Activated naive CD4-positive, alpha-beta T cell treated with anti-CD3 and anti-CD28 coated beads, Interleukin-2, amount 10 ng/mL, durations not matched to agents 7 days and 5 days (primary cell): ENCODE measurements around the gene MCC.

ENCODE experiments used
- CTCF ChIA-PET: fragments of 350-600 bp; sonication (Branson Sonifier 250); formaldehyde crosslinking; loops from one replicate; lab custom pipeline; 2021; ENCODE audit warnings: antibody characterized with exemption; lab: Charles Lee
- DNase-seq: peaks from one replicate; pipeline ENCODE4 v3.0.0-alpha.2; 2020
- H3K27ac Mint-ChIP-seq: one replicate; pipeline ENCODE4 v1.8.0; 2021; ENCODE audit warnings: mild to moderate bottlenecking, moderate library complexity, mixed read lengths
- H3K27me3 Mint-ChIP-seq: one replicate; pipeline ENCODE4 v1.8.0; 2021; ENCODE audit warnings: mild to moderate bottlenecking, mixed read lengths
- H3K36me3 Mint-ChIP-seq: one replicate; pipeline ENCODE4 v1.8.0; 2021; ENCODE audit warnings: mixed read lengths
- H3K4me1 Mint-ChIP-seq: one replicate; pipeline ENCODE4 v1.8.0; 2021; ENCODE audit warnings: mixed read lengths
- H3K4me3 Mint-ChIP-seq: one replicate; pipeline ENCODE4 v1.8.0; 2021; ENCODE audit warnings: mild to moderate bottlenecking, moderate library complexity, mixed read lengths
- H3K9me3 Mint-ChIP-seq: one replicate; pipeline ENCODE4 v1.8.0; 2021; ENCODE audit warnings: mixed read lengths

The MCC gene

DNA sequence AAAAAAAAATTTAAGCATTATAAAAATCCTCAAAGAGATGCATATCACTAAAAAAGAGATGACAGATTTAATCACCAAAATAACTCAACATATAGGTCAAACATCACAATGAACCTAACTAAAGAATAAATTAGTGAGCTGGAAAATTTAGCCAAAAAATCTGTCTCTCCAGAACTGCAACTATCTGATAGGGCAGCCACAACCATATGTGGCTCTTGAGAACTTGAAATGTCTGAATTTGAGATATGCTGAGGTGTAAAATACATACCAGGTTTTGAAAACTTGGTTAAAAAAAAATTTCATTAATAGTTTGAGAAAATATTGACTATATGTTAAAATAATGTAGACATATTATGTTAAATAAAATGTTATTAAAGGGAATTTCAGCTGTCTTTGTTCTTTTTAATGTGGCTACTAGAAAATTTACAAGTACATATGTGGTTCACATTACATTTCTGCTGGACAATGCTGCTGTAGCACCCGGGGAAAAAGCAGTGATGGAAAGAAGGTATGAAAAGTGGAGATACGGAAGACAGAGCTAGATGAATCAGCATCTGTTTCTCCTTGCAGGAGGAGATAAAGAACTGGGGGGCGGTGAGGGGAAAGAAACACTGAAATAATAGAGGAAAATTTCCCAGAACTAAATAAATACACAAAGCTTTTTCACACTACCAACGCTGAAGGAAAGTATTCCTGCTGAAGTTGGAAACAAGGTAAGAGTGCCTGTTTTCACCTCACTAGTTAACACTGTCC lies 445.6 kb downstream of the MCC start:
- DNase-seq: no peak
- H3K9me3 Mint-ChIP-seq: no peaks in the 10 kb centered on the region
- no peak overlapping the region for H3K27ac Mint-ChIP-seq
- no peaks in the 10 kb centered on the region for H3K4me1 Mint-ChIP-seq
- no peak overlapping the region for H3K4me3 Mint-ChIP-seq
- H3K36me3 Mint-ChIP-seq: no peaks in the 10 kb centered on the region
- H3K27me3 Mint-ChIP-seq: peaks cover 14% of the 10 kb centered on the region
- CTCF ChIA-PET: interaction anchor here (1.0 to 1.5 kb wide), 6 partner anchors 10 to 471 kb away, joined by 3 to 7 read pairs (median 4); partner anchors contain the start of gene YTHDC2

DNA sequence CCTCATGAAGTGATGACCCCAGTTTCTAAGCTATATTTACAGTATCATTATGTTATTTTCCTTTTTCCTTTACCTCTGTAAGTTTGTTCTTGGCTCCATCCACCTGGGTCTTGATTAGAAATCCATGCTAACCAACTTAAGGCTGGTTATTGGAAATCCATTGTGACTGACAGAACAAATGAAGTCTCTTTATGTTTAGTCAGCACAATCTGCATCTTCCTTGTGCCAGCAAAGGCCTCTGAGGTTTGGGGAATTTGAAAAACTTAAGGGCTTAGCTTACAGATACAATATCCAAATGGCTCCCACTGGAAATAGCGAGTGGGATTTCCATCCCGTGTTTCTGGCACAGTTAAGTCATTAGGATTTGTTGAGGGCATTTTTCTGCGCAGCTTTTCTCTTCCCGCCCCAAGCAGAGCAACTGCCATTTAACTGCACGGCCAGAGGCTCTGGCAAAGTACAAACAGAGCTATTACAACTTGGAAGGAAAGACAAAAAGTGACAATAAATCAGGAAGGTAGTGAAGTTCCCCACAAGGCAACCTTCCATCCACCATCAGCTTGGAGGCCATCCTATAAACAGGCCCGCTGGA lies 447.5 kb downstream of the MCC start:
- no peaks in the 10 kb centered on the region for H3K9me3 Mint-ChIP-seq
- DNase-seq: no peak
- no peak overlapping the region for H3K4me3 Mint-ChIP-seq
- H3K27me3 Mint-ChIP-seq: peaks cover 9% of the 10 kb centered on the region
- CTCF ChIA-PET: interaction anchor here (0.9 to 4.6 kb wide), 3 partner anchors 18 to 45 kb away, joined by 3 to 28 read pairs (median 4); no protein-coding TSS in a partner anchor
- H3K27ac Mint-ChIP-seq: no peak overlapping the region
- no peaks in the 10 kb centered on the region for H3K36me3 Mint-ChIP-seq
- no peaks in the 10 kb centered on the region for H3K4me1 Mint-ChIP-seq

GRCh38 chr5:113039934-113040285 lies 448.3 kb downstream of the MCC start:
- no peak overlapping the region for H3K4me3 Mint-ChIP-seq
- CTCF ChIA-PET: interaction anchor here (4.6 kb wide), 1 partner anchor 44 kb away, joined by 28 read pairs; no protein-coding TSS in a partner anchor
- H3K9me3 Mint-ChIP-seq: no peaks in the 10 kb centered on the region
- H3K4me1 Mint-ChIP-seq: no peaks in the 10 kb centered on the region
- no peaks in the 10 kb centered on the region for H3K36me3 Mint-ChIP-seq
- no peak for DNase-seq
- no peak overlapping the region for H3K27ac Mint-ChIP-seq
- peaks cover 9% of the 10 kb centered on the region for H3K27me3 Mint-ChIP-seq

DNA sequence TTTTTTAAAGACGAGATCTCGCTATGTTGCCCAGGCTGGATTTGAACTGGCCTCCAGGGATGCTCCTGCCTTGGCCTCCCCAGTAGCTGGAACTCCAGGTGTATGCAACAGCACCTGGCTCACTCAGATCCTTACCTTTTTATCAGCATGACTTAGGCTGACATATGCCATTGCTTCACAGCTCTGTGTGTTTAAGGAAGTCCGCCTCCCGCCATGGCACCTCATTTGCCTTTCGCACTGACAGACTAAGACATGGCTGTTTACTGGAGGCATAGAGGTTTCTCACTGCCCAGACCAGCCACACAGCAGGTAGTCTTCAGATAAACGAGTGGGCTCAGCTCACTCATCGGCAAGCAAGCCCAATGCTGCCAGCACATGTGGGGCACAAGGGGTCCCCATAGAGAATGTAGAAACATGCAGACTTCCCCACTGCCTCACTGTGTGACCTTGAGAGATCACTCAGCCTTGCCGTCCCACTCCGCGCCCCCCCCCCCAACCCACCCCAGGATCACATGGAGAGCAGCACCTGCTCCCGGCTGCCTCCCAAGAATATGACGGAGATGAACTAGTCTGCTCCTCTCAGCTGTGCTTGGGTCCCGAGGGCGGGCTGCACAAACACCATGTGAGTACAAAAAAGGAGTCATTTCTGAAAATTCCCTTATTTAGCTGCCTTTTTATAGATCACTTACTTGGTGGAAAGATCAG lies 448.9 kb downstream of the MCC start:
- no peaks in the 10 kb centered on the region for H3K4me1 Mint-ChIP-seq
- no peak overlapping the region for H3K4me3 Mint-ChIP-seq
- CTCF ChIA-PET: interaction anchor here (4.6 kb wide), 1 partner anchor 44 kb away, joined by 28 read pairs; no protein-coding TSS in a partner anchor
- no peak for DNase-seq
- H3K27ac Mint-ChIP-seq: no peak overlapping the region
- H3K36me3 Mint-ChIP-seq: no peaks in the 10 kb centered on the region
- H3K9me3 Mint-ChIP-seq: no peaks in the 10 kb centered on the region
- peaks cover 9% of the 10 kb centered on the region for H3K27me3 Mint-ChIP-seq

DNA sequence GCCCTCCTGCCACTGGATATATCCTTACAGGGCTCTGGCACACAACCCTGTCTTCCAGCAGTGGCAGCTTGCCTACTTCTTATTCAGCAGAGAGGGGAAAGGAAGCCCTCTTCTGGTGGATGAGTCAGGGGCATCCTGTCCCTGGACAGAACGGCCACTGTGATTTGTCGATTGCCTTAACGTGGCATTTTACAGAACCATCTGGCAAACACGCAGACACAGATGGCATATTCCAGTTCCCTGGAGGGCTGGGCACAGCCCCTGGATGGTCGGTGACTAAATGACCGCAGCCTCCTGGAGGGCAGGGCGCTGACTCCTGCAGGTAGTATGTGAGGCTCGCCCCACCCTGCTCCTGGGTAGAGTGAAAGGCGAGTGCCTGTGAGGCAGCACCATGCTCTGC lies 449.5 kb downstream of the MCC start:
- no peak overlapping the region for H3K4me3 Mint-ChIP-seq
- H3K9me3 Mint-ChIP-seq: no peaks in the 10 kb centered on the region
- CTCF ChIA-PET: interaction anchor here (4.6 kb wide), 1 partner anchor 43 kb away, joined by 28 read pairs; no protein-coding TSS in a partner anchor
- H3K27ac Mint-ChIP-seq: no peak overlapping the region
- H3K27me3 Mint-ChIP-seq: peaks cover 9% of the 10 kb centered on the region
- H3K4me1 Mint-ChIP-seq: no peaks in the 10 kb centered on the region
- no peaks in the 10 kb centered on the region for H3K36me3 Mint-ChIP-seq
- no peak for DNase-seq

GRCh38 chr5:113038136-113038535 lies 450.1 kb downstream of the MCC start:
- Mint-ChIP-seq H3K9me3 (no peaks in the 10 kb centered on the region), H3K36me3 (no peaks in the 10 kb centered on the region), H3K4me3 (no peak overlapping the region), H3K27ac (no peak overlapping the region), H3K4me1 (no peaks in the 10 kb centered on the region), H3K27me3 (peaks cover 9% of the 10 kb centered on the region)
- no peak for DNase-seq
- CTCF ChIA-PET: interaction anchor here (4.6 kb wide), 1 partner anchor 42 kb away, joined by 28 read pairs; no protein-coding TSS in a partner anchor

GRCh38 chr5:113036826-113037225 lies 451.4 kb downstream of the MCC start:
- Mint-ChIP-seq H3K4me1 (no peaks in the 10 kb centered on the region), H3K27me3 (peaks cover 9% of the 10 kb centered on the region)

DNA sequence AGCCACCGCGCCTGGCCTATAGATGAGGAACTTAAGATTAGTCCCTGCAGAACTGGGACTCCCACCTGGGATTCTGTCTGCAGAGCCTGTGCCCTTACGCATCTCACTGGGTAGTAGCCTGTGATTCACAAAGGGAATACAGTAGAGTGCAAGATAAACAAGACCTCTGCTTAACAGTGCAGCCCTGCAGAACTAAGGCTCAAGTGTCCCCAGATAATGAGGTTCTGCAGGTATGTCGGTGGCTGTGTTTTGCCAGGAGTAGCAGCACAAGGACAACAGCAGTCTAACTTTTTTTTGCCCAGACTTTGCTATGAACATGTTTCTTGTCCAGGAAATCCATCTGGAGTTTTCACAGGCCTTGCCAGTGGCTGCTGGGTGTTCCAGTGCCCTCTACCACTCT lies 451.9 kb downstream of the MCC start:
- Mint-ChIP-seq H3K27ac (no peak overlapping the region), H3K27me3 (peaks cover 5% of the 10 kb centered on the region), H3K4me3 (no peak overlapping the region), H3K36me3 (no peaks in the 10 kb centered on the region), H3K9me3 (no peaks in the 10 kb centered on the region), H3K4me1 (no peaks in the 10 kb centered on the region)
- DNase-seq: no peak
- CTCF ChIA-PET: no interaction called here

More at GRCh38 chr5:113036826-113037225, 451.4 kb downstream of the MCC start:
- no peaks in the 10 kb centered on the region for H3K36me3 Mint-ChIP-seq
- H3K9me3 Mint-ChIP-seq: no peaks in the 10 kb centered on the region
- no peak overlapping the region for H3K4me3 Mint-ChIP-seq
- no peak for DNase-seq
- H3K27ac Mint-ChIP-seq: no peak overlapping the region
- CTCF ChIA-PET: no interaction called here

GRCh38 chr5:113035096-113035495 lies 453.2 kb downstream of the MCC start:
- DNase-seq: no peak
- Mint-ChIP-seq H3K36me3 (no peaks in the 10 kb centered on the region), H3K27ac (no peak overlapping the region), H3K4me3 (no peak overlapping the region), H3K4me1 (no peaks in the 10 kb centered on the region), H3K27me3 (no peaks in the 10 kb centered on the region), H3K9me3 (no peaks in the 10 kb centered on the region)
- CTCF ChIA-PET: no interaction called here

- no peaks in the 10 kb centered on the region for H3K9me3 Mint-ChIP-seq
- no peak overlapping the region for H3K4me3 Mint-ChIP-seq
- peaks cover 6% of the 10 kb centered on the region for H3K36me3 Mint-ChIP-seq
- CTCF ChIA-PET: no interaction called here
- H3K4me1 Mint-ChIP-seq: no peaks in the 10 kb centered on the region
- no peaks in the 10 kb centered on the region for H3K27me3 Mint-ChIP-seq
- H3K27ac Mint-ChIP-seq: no peak overlapping the region
- DNase-seq: no peak
Observed at GRCh38 chr5:113034182-113034773, 454.0 kb downstream of the MCC start.

GRCh38 chr5:113031557-113031956 lies 456.7 kb downstream of the MCC start:
- no peak for DNase-seq
- Mint-ChIP-seq H3K4me1 (no peaks in the 10 kb centered on the region), H3K9me3 (no peaks in the 10 kb centered on the region), H3K4me3 (no peak overlapping the region), H3K36me3 (peaks cover 19% of the 10 kb centered on the region), H3K27me3 (no peaks in the 10 kb centered on the region), H3K27ac (no peak overlapping the region)
- CTCF ChIA-PET: interaction anchor here (0.7 to 1.0 kb wide), 2 partner anchors 33 to 35 kb away, joined by 3 to 5 read pairs; no protein-coding TSS in a partner anchor

DNA sequence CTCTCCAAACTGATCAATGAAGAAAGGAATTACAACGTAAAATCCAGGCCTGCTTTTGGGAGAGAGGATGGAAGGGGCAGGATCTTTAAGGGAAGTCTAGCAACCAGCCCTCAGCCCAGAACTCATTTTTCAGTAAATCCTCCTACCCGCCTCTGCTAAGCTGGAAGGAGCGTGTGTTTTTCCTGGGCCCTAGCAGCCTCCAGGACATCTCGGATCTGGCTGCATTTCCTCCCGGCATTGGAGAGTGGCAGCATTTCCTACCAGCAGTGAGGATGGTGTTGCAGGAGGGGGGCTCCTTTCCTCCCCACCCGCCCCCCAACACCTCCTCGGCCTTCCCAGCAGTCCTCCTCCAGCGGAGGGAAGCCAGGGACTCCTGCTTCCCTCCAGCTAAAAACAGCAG lies 457.1 kb downstream of the MCC start:
- Mint-ChIP-seq H3K27ac (no peak overlapping the region), H3K36me3 (peaks cover 21% of the 10 kb centered on the region), H3K9me3 (no peaks in the 10 kb centered on the region), H3K4me1 (no peaks in the 10 kb centered on the region), H3K27me3 (no peaks in the 10 kb centered on the region), H3K4me3 (no peak overlapping the region)
- no peak for DNase-seq
- CTCF ChIA-PET: interaction anchor here (0.7 to 1.0 kb wide), 3 partner anchors 32 to 35 kb away, joined by 3 to 5 read pairs (median 3); no protein-coding TSS in a partner anchor

- Mint-ChIP-seq H3K36me3 (peaks cover 31% of the 10 kb centered on the region), H3K27ac (no peak overlapping the region), H3K9me3 (no peaks in the 10 kb centered on the region), H3K27me3 (no peaks in the 10 kb centered on the region), H3K4me3 (no peak overlapping the region), H3K4me1 (peaks cover 3% of the 10 kb centered on the region)
- CTCF ChIA-PET: interaction anchor here (0.6 to 1.4 kb wide), 2 partner anchors 33 to 541 kb away, joined by 3 to 4 read pairs; no protein-coding TSS in a partner anchor
- no peak for DNase-seq
Observed at GRCh38 chr5:113029614-113030013, 458.6 kb downstream of the MCC start.

- no peak for DNase-seq
- Mint-ChIP-seq H3K9me3 (no peaks in the 10 kb centered on the region), H3K36me3 (peaks cover 47% of the 10 kb centered on the region), H3K27ac (peak overlapping the region; percentile 64), H3K4me3 (no peak overlapping the region), H3K27me3 (no peaks in the 10 kb centered on the region), H3K4me1 (peaks cover 23% of the 10 kb centered on the region)
- CTCF ChIA-PET: no interaction called here
Observed at GRCh38 chr5:113027431-113027830, 460.8 kb downstream of the MCC start.
